B cell (primary cell): ENCODE measurements around the gene FCGBP. TPM values are rescaled to one million over a fixed set of nuclear protein-coding genes. Genes with fewer than 3 reads are reported as not detected.

Experiments used
- ATAC-seq: fragments of 200-7000 bp; cut with Tn5 transposase; one replicate; pipeline ENCODE4 v1.10.0; 2021; ENCODE audit warnings: low read depth, mild to moderate bottlenecking, moderate number of reproducible peaks, moderate library complexity
- CTCF ChIA-PET: fragments of 350-600 bp; sonication (Branson Sonifier 250); formaldehyde crosslinking; loops from one replicate; lab custom pipeline; 2021; ENCODE audit warnings: antibody characterized with exemption, inconsistent platforms; lab: Charles Lee
- POLR2A ChIA-PET: fragments of 350-600 bp; sonication (Branson Sonifier 250); formaldehyde crosslinking; loops from one replicate; lab custom pipeline; 2021; ENCODE audit warnings: antibody characterized with exemption; lab: Charles Lee
- DNase-seq: peaks from one replicate; pipeline ENCODE4 v3.0.0; 2013
- H2AFZ ChIP-seq: 2 replicates; pipeline ENCODE4 v1.6.1; 2012; ENCODE audit warnings: mild to moderate bottlenecking, low read depth, low read length; ENCODE audit not compliant: insufficient read depth, poor library complexity, severe bottlenecking
- H3K27ac ChIP-seq, 2 donors: 1 replicate in 1 of 2; 2 replicates in 1 of 2; pipeline ENCODE4 v1.5.1; 2012 to 2013; ENCODE audit warnings: low read length in 2 of 2, mild to moderate bottlenecking in 2 of 2, moderate library complexity in 1 of 2
- H3K27me3 ChIP-seq, 4 experiments: fragments of 200-600 bp in 1 of 4; sonication (generic) in 1 of 4; replicated peaks in 1 of 4; 1 replicate in 2 of 4; 2 replicates in 2 of 4; pipeline versions ENCODE4 v1.6.1 to v1.7.0; 2013 to 2016; ENCODE audit warnings: low read length in 3 of 4, mild to moderate bottlenecking in 2 of 4, mixed read lengths in 1 of 4, moderate library complexity in 1 of 4; ENCODE audit not compliant: insufficient read depth in 4 of 4, control insufficient read depth in 3 of 4; ENCODE audit errors: control extremely low read depth in 1 of 4
- H3K36me3 ChIP-seq, 2 experiments: replicated peaks in 1 of 2; 1 replicate in 1 of 2; 2 replicates in 1 of 2; pipeline versions ENCODE4 v1.6.1 to v1.7.1; 2013; ENCODE audit warnings: low read length in 1 of 2; ENCODE audit not compliant: insufficient read depth in 2 of 2, control insufficient read depth in 1 of 2; ENCODE audit errors: control extremely low read depth in 1 of 2, extremely low read depth in 1 of 2
- H3K4me1 ChIP-seq, 2 donors: fragments of 200-600 bp in 1 of 2; sonication (generic) in 1 of 2; 1 replicate in 1 of 2; 2 replicates in 1 of 2; pipeline versions ENCODE4 v1.5.1 to v1.6.1; 2013 to 2017; ENCODE audit warnings: low read length in 2 of 2; ENCODE audit not compliant: control insufficient read depth in 2 of 2, insufficient read depth in 2 of 2
- H3K4me2 ChIP-seq: replicated peaks from 2 replicates; pipeline ENCODE3; 2012; ENCODE audit warnings: mild to moderate bottlenecking, low read depth, low read length; ENCODE audit not compliant: poor library complexity, severe bottlenecking
- H3K4me3 ChIP-seq, 5 experiments: fragments of 200-600 bp in 1 of 5; sonication (generic) in 1 of 5; 1 replicate in 3 of 5; 2 replicates in 2 of 5; pipeline versions ENCODE4 v1.5.1 to v1.7.0; 2011 to 2016; ENCODE audit warnings: low read length in 4 of 5, mild to moderate bottlenecking in 4 of 5, low read depth in 2 of 5, control low read depth in 1 of 5, moderate library complexity in 1 of 5; ENCODE audit not compliant: insufficient read depth in 1 of 5; ENCODE audit errors: control extremely low read depth in 1 of 5, extremely low read depth in 1 of 5
- H3K79me2 ChIP-seq: fragments of 200-600 bp; sonication (generic); one replicate; pipeline ENCODE4 v1.6.0; 2016; ENCODE audit warnings: low read length; ENCODE audit not compliant: control insufficient read depth, insufficient read depth
- H3K9ac ChIP-seq: fragments of 200-600 bp; sonication (generic); 2 replicates; pipeline ENCODE4 v1.6.1; 2017; ENCODE audit warnings: mild to moderate bottlenecking, low read length, moderate library complexity
- H3K9me3 ChIP-seq, 3 donors: one replicate each; pipeline versions ENCODE4 v1.6.1 to v1.7.1; 2013; ENCODE audit warnings: low read length in 2 of 3; ENCODE audit not compliant: control insufficient read depth in 2 of 3, insufficient read depth in 1 of 3; ENCODE audit errors: control extremely low read depth in 1 of 3
- H4K20me1 ChIP-seq: 2 replicates; pipeline ENCODE4 v1.6.0; 2012; ENCODE audit warnings: mild to moderate bottlenecking, low read length; ENCODE audit not compliant: insufficient read depth, control insufficient read depth, poor library complexity, severe bottlenecking
- H3K27ac Mint-ChIP-seq: one replicate; pipeline ENCODE4 v1.8.0; 2021; ENCODE audit warnings: mixed read lengths
- H3K27me3 Mint-ChIP-seq: one replicate; pipeline ENCODE4 v1.8.0; 2021; ENCODE audit warnings: mixed read lengths
- H3K4me1 Mint-ChIP-seq: one replicate; pipeline ENCODE4 v1.8.0; 2021; ENCODE audit warnings: mixed read lengths
- H3K4me3 Mint-ChIP-seq: one replicate; pipeline ENCODE4 v1.8.0; 2021; ENCODE audit warnings: mixed read lengths
- H3K9me3 Mint-ChIP-seq: one replicate; pipeline ENCODE4 v1.8.0; 2022; ENCODE audit warnings: mixed read lengths; ENCODE audit not compliant: insufficient read depth
- CTCF ChIP-seq: fragments of 200-600 bp; IDR thresholded peaks from one replicate; pipeline ENCODE4 v1.8.0; 2022; ENCODE audit warnings: antibody characterized with exemption, mild to moderate bottlenecking
- EZH2 ChIP-seq: IDR thresholded peaks from 2 replicates; pipeline ENCODE4 v1.6.1; 2012; ENCODE audit warnings: borderline replicate concordance, low read depth, mild to moderate bottlenecking, moderate library complexity, low read length; ENCODE audit not compliant: insufficient read depth, poor library complexity, severe bottlenecking
- WGBS: methylation state at CpG from one replicate; pipeline ENCODE4 v1.1.5; 2013; ENCODE audit warnings: missing lambda C conversion rate; ENCODE audit not compliant: insufficient coverage; 5-methylcytosine and 5-hydroxymethylcytosine counted together
- intact Hi-C: fragments of 100-400 bp; cut with micrococcal nuclease; formaldehyde crosslinking; loops from one replicate; pipeline ENCODE4 v1.10.0; 2022
- polyA plus RNA-seq: library from polyadenylated mRNA; depleted of rRNA; stranded (reverse); fragments of >200 nt; gene quantifications from 2 replicates; pipeline ENCODE4 v1.2.3, GENCODE V29; 2012
- total RNA-seq, 2 donors: library from RNA; stranded (reverse); fragments of 120-200 nt in 1 of 2; gene quantifications; 1 replicate in 1 of 2; 2 replicates in 1 of 2; pipeline versions ENCODE4 v1.2.3 to v1.2.4, GENCODE V29; 2013 to 2022

Gene FCGBP
- total and polyA plus RNA-seq, 2 donors (not counting 1 experiment from before 2014, with no cell fraction given): 5.7 to 22.9 TPM

GRCh38 chr19:39953915-39954314, 19.5 kb upstream of the FCGBP start:
- peaks cover 29% of the 10 kb centered on the region for H3K79me2 ChIP-seq
- H3K36me3 ChIP-seq: no peaks in the 10 kb centered on the region
- POLR2A ChIA-PET: interaction anchor here (0.5 to 1.7 kb wide), 4 partner anchors 15 to 617 kb away, joined by 3 to 29 read pairs (median 4); partner anchors contain the start of genes DYRK1B and PSMC4
- Mint-ChIP-seq H3K4me1 (peaks cover 70% of the 10 kb centered on the region), H3K27ac (peak overlapping the region; percentile 92), H3K27me3 (no peaks in the 10 kb centered on the region), H3K4me3 (peak overlapping the region; percentile 83), H3K9me3 (peaks cover 3% of the 10 kb centered on the region)
- intact Hi-C loops: loop anchor here (1.0 to 2.0 kb wide), 3 partner anchors 13 to 17 kb away; no protein-coding TSS in a partner anchor
- peak overlapping the region; percentile 38 for H3K9ac ChIP-seq
- H4K20me1 ChIP-seq: no peaks in the 10 kb centered on the region
- peaks cover 0 to 11% (median 0%) of the 10 kb centered on the region in 3 donors for H3K9me3 ChIP-seq
- H3K4me2 ChIP-seq: peak overlapping the region; percentile 74
- H3K27me3 ChIP-seq: no peaks in the 10 kb centered on the region
- DNase-seq (no peak), ATAC-seq (peak; percentile 26)
- H3K27ac ChIP-seq: peak overlapping the region; percentile 92 to 97
- CTCF ChIA-PET: interaction anchor here (0.9 to 1.9 kb wide), 6 partner anchors 12 to 111 kb away, joined by 3 to 63 read pairs (median 4); partner anchors contain the start of gene PSMC4
- peaks cover 72 to 74% of the 10 kb centered on the region in 2 donors for H3K4me1 ChIP-seq
- TF ChIP-seq EZH2 (no peak), CTCF (no peak)
- peak overlapping the region in 1 of 5 experiments; percentile 27 for H3K4me3 ChIP-seq
- H2AFZ ChIP-seq: no peak overlapping the region
- no CpG with 5 or more reads among the region's 7 CpGs for WGBS

- intact Hi-C loops: loop anchor here (2.0 kb wide), 1 partner anchor 15 kb away; no protein-coding TSS in a partner anchor
- Histone ChIP-seq H3K27me3 (no peaks in the 10 kb centered on the region), H2AFZ (no peak overlapping the region), H3K9me3 (peaks cover 0 to 16% (median 0%) of the 10 kb centered on the region in 3 donors), H3K36me3 (no peaks in the 10 kb centered on the region), H3K27ac (peak overlapping the region; percentile 92 to 97), H3K79me2 (peaks cover 44% of the 10 kb centered on the region), H4K20me1 (no peaks in the 10 kb centered on the region), H3K4me2 (peak overlapping the region; percentile 74), H3K4me1 (peaks cover 75 to 84% of the 10 kb centered on the region in 2 donors), H3K4me3 (peak overlapping the region in 3 of 5 experiments; percentile 3 to 23 (median 7)), H3K9ac (peak overlapping the region; percentile 38)
- no peaks in the 10 kb centered on the region for H3K27me3 Mint-ChIP-seq
- no CpG with 5 or more reads among the region's 3 CpGs for WGBS
- POLR2A ChIA-PET: interaction anchor here (0.6 to 1.3 kb wide), 2 partner anchors 9 to 21 kb away, joined by 5 read pairs; no protein-coding TSS in a partner anchor
- no peak for DNase-seq
- ATAC-seq: no peak
- H3K4me3 Mint-ChIP-seq: peak overlapping the region; percentile 84
- H3K4me1 Mint-ChIP-seq: peaks cover 68% of the 10 kb centered on the region
- peaks cover 3% of the 10 kb centered on the region for H3K9me3 Mint-ChIP-seq
- CTCF ChIA-PET: interaction anchor here (1.1 to 1.3 kb wide), 2 partner anchors 10 to 19 kb away, joined by 3 to 11 read pairs; partner anchors contain the start of gene PSMC4
- no peak for TF ChIP-seq CTCF
- TF ChIP-seq EZH2: no peak
- peak overlapping the region; percentile 92 for H3K27ac Mint-ChIP-seq
These were observed 17.3 kb upstream of the FCGBP start for GRCh38 chr19:39951686-39952085.
